Body of pancreas (tissue), 4 donors: ENCODE results near the gene CNTNAP1. TPM values are rescaled to one million over a fixed set of nuclear protein-coding genes. Genes with fewer than 3 reads are reported as not detected.

Source experiments
- ATAC-seq: fragments of 150-250 bp; one replicate; pipeline ENCODE4 v1.9.1; 2016
- DNase-seq, 4 donors: peaks; one replicate each; pipeline ENCODE4 v3.0.0-alpha.2; 2019
- H3K27ac ChIP-seq, 4 donors: fragments of 200-600 bp; sonication (generic); 1 replicate in 3 of 4; 2 replicates in 1 of 4; pipeline versions ENCODE4 v1.5.1 to v1.6.1; 2016 to 2019; ENCODE audit warnings: mild to moderate bottlenecking in 1 of 4, mixed read lengths in 1 of 4, moderate library complexity in 1 of 4
- H3K27me3 ChIP-seq, 2 donors: fragments of 200-600 bp; sonication (generic); one replicate each; pipeline ENCODE4 v1.6.0; 2016; ENCODE audit warnings: mild to moderate bottlenecking in 1 of 2
- H3K36me3 ChIP-seq, 2 donors: fragments of 200-600 bp; sonication (generic); replicated peaks in 1 of 2; 2 replicates each; pipeline ENCODE4 v1.5.1; 2016; ENCODE audit warnings: low read depth in 2 of 2; ENCODE audit not compliant: insufficient read depth in 1 of 2
- H3K4me1 ChIP-seq: fragments of 200-600 bp; sonication (generic); one replicate; pipeline ENCODE4 v1.6.0; 2016
- H3K4me3 ChIP-seq, 2 donors: fragments of 200-600 bp; sonication (generic); 1 replicate in 1 of 2; 2 replicates in 1 of 2; pipeline ENCODE4 v1.5.1; 2016 to 2019
- H3K9me3 ChIP-seq, 3 donors: fragments of 200-600 bp; sonication (generic); 1 replicate in 2 of 3; 2 replicates in 1 of 3; pipeline ENCODE4 v1.5.1; 2016
- POLR2A ChIP-seq, 3 donors: fragments of 450-650 bp; IDR thresholded peaks; one replicate each; pipeline ENCODE4 v1.6.1; 2016; ENCODE audit warnings: antibody characterized with exemption in 3 of 3, mild to moderate bottlenecking in 2 of 3
- WGBS, 2 donors: methylation state at CpG; one replicate each; pipeline ENCODE4 v1.1.5; 2017; 5-methylcytosine and 5-hydroxymethylcytosine counted together
- intact Hi-C: fragments of 100-400 bp; cut with DNase I; formaldehyde crosslinking; loops from one replicate; pipeline ENCODE4 v1.15.1; 2023
- total RNA-seq, 2 donors: library from RNA; depleted of rRNA; stranded (reverse); fragments of >200 nt; gene quantifications; one replicate each; pipeline ENCODE4 v1.1.0, GENCODE V29; 2016
- TF ChIP-seq, protein P1 (sequence below), 7 experiments: fragments of 450-650 bp in 4 of 7; fragments of 200-600 bp in 3 of 7; sonication (generic) in 3 of 7; IDR thresholded peaks; one replicate each; pipeline ENCODE4 v1.5.1; 2016 to 2019; ENCODE audit warnings: antibody characterized with exemption in 7 of 7

CNTNAP1 gene
- total RNA-seq, 2 donors from 2014 or later, result 4.9 to 6.7 TPM

DNA sequence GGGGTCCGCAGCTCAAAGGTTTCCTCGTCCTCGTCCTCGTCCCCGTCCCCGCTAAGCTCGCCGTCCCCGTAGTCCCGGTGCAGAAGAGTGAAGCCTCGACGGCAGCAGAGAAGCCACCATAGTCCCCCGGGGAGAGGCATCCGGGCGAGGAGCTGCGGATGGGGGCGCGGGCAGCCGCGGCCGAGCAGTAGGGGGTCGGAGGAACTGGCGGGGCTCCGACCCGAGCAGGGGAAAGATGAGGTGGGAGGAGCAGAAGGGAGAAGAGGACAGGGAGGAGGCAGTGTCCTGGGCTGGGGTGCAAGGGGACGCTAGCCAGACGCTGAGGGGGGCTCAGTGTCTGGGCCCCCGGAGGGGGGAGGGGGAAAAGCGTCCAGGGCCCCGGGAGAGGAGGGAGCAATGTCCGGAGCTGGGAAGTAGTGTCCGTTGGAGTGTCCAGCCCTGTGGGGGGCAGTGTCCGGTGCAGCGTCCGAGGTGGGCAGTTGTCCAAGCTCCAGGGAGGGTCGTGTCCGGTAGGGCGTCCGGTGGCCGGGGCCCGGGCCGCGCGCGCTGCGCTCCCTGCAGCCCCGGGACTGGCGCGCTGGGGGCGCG is 5.8 kb upstream of the CNTNAP1 start, which contains the start of gene PLEKHH3:
Gene PLEKHH3 (minus strand): TSS at position 571 of the 588 bp plus-strand sequence. CDS start 431 bp downstream, at position 140.
- Histone ChIP-seq H3K4me1 (peaks cover 70% of the 10 kb centered on the region), H3K9me3 (no peaks in the 10 kb centered on the region), H3K27ac (peak within 1 kb of the TSS; percentile 91 to 97 (median 93)), H3K36me3 (peaks cover 5 to 7% of the 10 kb centered on the region in 2 donors), H3K27me3 (no peaks in the 10 kb centered on the region), H3K4me3 (peak within 1 kb of the TSS; percentile 97 to 98)
- ATAC-seq (no peak), DNase-seq (no peak)
- intact Hi-C loops, result no loop called here
- 0 to 1% methylated on average over 30 to 51 of the region's 51 CpGs for WGBS, 2 donors
- TF ChIP-seq, protein P1, sequence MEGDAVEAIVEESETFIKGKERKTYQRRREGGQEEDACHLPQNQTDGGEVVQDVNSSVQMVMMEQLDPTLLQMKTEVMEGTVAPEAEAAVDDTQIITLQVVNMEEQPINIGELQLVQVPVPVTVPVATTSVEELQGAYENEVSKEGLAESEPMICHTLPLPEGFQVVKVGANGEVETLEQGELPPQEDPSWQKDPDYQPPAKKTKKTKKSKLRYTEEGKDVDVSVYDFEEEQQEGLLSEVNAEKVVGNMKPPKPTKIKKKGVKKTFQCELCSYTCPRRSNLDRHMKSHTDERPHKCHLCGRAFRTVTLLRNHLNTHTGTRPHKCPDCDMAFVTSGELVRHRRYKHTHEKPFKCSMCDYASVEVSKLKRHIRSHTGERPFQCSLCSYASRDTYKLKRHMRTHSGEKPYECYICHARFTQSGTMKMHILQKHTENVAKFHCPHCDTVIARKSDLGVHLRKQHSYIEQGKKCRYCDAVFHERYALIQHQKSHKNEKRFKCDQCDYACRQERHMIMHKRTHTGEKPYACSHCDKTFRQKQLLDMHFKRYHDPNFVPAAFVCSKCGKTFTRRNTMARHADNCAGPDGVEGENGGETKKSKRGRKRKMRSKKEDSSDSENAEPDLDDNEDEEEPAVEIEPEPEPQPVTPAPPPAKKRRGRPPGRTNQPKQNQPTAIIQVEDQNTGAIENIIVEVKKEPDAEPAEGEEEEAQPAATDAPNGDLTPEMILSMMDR (IDR thresholded peaks at IDR 0.05), result peak in 3 of 7 experiments; percentile 14 to 16 (median 16)
- peak; percentile 76 to 89 (median 81) for TF ChIP-seq POLR2A (IDR thresholded peaks at IDR 0.05)

DNA sequence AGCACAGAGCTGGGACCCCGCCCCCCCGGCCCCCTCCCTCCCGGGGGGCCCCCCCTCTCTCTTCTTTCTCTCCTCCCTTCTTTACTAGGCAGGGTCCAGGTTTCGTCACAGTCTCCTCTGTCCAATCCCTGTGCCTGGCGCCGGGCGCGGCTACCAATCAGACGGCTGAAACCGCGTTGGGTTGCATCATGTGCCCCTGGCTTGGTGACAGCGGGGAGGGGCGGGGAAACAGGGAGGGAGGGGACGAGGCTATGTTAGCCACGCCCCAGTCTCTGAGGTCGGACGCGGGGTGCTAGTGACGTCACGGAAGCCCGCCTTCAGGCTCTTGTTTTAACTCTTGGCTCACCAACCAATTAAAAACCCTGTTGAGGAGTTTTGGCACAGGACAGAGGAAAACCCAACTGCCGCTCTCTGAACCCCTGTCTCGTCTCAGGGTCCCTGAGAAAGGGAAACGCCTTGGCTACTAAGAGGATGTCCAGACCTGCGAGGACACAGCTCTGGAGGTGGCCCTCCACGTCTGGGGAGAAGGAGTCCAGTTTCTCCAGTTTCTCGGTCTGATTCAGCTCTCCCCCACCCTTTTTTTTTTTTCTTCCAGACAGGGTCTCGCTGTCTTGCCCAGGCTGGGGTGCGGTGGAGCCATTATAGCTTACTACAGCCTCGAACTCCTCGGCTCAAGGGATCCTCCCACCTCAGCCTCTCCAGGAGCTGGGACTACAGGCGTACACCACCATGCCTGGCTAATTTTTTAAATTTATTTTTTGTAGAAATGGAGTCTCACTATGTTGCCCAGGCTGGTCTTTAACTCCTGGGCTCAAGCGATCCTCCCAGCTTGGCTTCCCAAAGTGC is 5.1 kb upstream of the CNTNAP1 start:
- H3K27ac ChIP-seq, result peak overlapping the region; percentile 91 to 97 (median 93)
- peaks cover 70% of the 10 kb centered on the region for H3K4me1 ChIP-seq
- H3K36me3 ChIP-seq, result no peaks in the 10 kb centered on the region
- H3K4me3 ChIP-seq, result peak overlapping the region; percentile 97 to 98
- no peaks in the 10 kb centered on the region for H3K9me3 ChIP-seq
- TF ChIP-seq, protein P1 (IDR thresholded peaks at IDR 0.05), result no peak
- TF ChIP-seq POLR2A (IDR thresholded peaks at IDR 0.05), result no peak
- H3K27me3 ChIP-seq, result no peaks in the 10 kb centered on the region
- DNase-seq (peak; percentile 100), ATAC-seq (peak; percentile 78)
- intact Hi-C loops, result no loop called here
- 2 to 3% methylated on average over 15 to 31 of the region's 33 CpGs for WGBS, 2 donors

DNA sequence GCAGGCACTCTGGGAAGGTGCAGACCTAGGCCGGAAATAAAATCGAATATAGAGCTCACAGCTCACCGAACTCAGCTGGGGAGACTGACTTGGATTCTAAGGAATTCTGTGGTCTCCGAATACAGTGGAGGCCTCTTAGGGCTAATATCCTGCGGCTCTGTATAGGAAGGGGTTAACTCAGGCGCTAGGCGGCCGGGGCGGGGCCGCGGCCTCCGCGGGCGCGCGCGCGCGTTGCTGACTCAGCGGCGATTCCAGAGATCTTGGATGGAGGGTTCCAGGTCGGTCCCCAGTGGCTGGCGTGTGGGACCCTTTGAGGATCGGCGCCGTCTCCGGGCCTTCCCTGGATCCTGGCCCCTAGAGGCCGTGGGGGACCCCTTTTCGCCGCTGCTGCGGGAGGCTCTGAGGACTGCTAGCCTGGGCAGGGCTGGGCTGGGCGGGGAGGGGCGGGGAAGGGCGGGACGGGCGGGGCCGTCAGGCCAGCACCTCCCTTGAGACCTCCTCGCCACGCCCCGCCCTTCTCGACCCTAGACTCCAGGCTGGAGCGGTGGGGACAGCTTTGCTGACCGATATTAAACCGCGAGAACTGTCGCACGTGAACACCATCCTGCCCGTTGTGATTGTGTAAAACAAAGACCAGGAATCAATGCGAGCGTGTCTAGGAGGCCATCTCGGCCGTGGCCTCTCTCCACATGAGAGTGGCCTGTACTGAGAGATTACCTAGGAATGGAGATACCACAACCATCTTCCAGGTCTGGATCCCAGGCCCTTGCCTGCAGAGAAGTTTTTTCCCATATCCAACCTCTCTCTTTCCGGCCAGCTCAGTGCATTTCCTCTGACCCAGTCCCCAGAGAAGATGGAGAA is 4.2 kb upstream of the CNTNAP1 start:
- intact Hi-C loops, result no loop called here
- H3K4me1 ChIP-seq, result peaks cover 70% of the 10 kb centered on the region
- no peaks in the 10 kb centered on the region for H3K9me3 ChIP-seq
- no peaks in the 10 kb centered on the region for H3K27me3 ChIP-seq
- H3K36me3 ChIP-seq, result no peaks in the 10 kb centered on the region
- TF ChIP-seq, protein P1 (IDR thresholded peaks at IDR 0.05), result peak in 1 of 7 experiments; percentile 2
- peak in 2 of 3 donors; percentile 62 to 68 for TF ChIP-seq POLR2A (IDR thresholded peaks at IDR 0.05)
- DNase-seq (peak; percentile 90 to 94 (median 92)), ATAC-seq (peak; percentile 49)
- H3K4me3 ChIP-seq, result peak overlapping the region; percentile 42 to 68
- 0 to 1% methylated on average over 12 to 52 of the region's 53 CpGs for WGBS, 2 donors
- peak overlapping the region; percentile 86 to 97 (median 90) for H3K27ac ChIP-seq

DNA sequence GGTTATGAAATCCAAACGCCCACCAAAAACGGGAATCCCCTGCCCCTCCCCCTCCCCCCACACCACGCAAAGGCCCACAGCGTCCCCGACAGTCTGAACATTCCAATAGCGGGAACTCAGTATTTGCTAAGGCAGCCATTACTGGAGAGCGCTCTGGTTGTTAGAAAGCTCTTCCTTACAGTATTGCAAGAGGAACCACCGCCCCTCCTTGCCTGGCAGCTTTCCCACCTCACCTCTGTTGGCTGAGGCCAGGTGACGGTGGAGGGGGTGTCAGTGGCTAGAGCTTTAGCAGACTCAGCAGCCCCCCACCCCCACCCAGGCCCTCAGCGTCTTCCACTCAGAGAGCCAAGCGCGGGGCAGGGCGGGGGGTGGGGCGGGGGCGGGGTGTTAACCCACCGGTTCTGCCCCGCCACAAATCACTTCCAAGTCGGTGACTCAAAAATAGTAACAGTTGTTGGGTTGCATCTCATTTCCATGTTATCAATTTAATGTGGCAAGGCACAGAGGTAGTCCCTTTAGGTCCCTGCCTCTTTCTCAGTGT is 3.3 kb upstream of the CNTNAP1 start:
- ATAC-seq (no peak), DNase-seq (peak; percentile 73 to 81 (median 76))
- no peaks in the 10 kb centered on the region for H3K9me3 ChIP-seq
- no peaks in the 10 kb centered on the region for H3K36me3 ChIP-seq
- H3K4me3 ChIP-seq, result no peak overlapping the region
- 0 to 5% methylated on average over 8 to 18 of the region's 18 CpGs for WGBS, 2 donors
- no peaks in the 10 kb centered on the region for H3K27me3 ChIP-seq
- intact Hi-C loops, result no loop called here
- peaks cover 66% of the 10 kb centered on the region for H3K4me1 ChIP-seq
- peak overlapping the region; percentile 86 to 97 (median 90) for H3K27ac ChIP-seq
- TF ChIP-seq, protein P1 (IDR thresholded peaks at IDR 0.05), result no peak
- TF ChIP-seq POLR2A (IDR thresholded peaks at IDR 0.05), result no peak
